HCT116 (cell line): ENCODE results near the gene ASAH2B. TPM values are rescaled to one million over a fixed set of nuclear protein-coding genes. Genes with fewer than 3 reads are reported as not detected.

Experiments
- ATAC-seq: fragments of 200-7000 bp; cut with Tn5 transposase; 2 replicates; pipeline ENCODE4 v1.9.1; 2020; ENCODE audit warnings: mild to moderate bottlenecking, moderate library complexity
- Bru-seq: library from RNA; stranded (reverse); fragments of 400-500 nt; gene quantifications from one replicate; lab custom pipeline; 2021; lab: Mats Ljungman, UMichigan
- BruChase-seq, 2 experiments: library from RNA; stranded (reverse); fragments of 400-500 nt; gene quantifications; one replicate each; lab custom pipeline; 2021; lab: Mats Ljungman, UMichigan
- BruUV-seq: library from RNA; stranded (reverse); fragments of 400-500 nt; replicated peaks from 2 replicates; lab custom pipeline; 2021; lab: Mats Ljungman, UMichigan
- CTCF ChIA-PET: fragments of 300-600 bp; sonication (Branson Sonifier 250); formaldehyde crosslinking; loops from one replicate; lab custom pipeline; 2021; ENCODE audit warnings: antibody characterized with exemption; lab: Charles Lee
- POLR2A ChIA-PET: fragments of 300-600, 350-600 bp; sonication (Branson Sonifier 250); formaldehyde crosslinking; loops from one replicate; lab custom pipeline; 2021; ENCODE audit warnings: antibody characterized with exemption; lab: Charles Lee
- RAD21 ChIA-PET, 2 experiments: fragments of 300-600 bp; sonication (Branson Sonifier 250); formaldehyde crosslinking; loops; one replicate each; lab custom pipeline; 2023; ENCODE audit warnings: low total read pairs in 2 of 2; ENCODE audit not compliant: uncharacterized antibody in 2 of 2, unreplicated experiment in 2 of 2, low non-redundant PET in 1 of 2; lab: Charles Lee
- DNase-seq: peaks from one replicate; pipeline ENCODE4 v3.0.0-alpha.2; 2010; ENCODE audit warnings: low read depth, low spot score
- H2AFZ ChIP-seq: fragments of 200-600 bp; shearing (Covaris generic), sonication (generic); 2 replicates; pipeline ENCODE4 v1.6.1; 2017; ENCODE audit warnings: low read depth, mixed run types, mixed read lengths, antibody characterized with exemption, low read length; ENCODE audit not compliant: poor library complexity, severe bottlenecking
- H3K27ac ChIP-seq: 2 replicates; pipeline ENCODE4 v1.5.1; 2012; ENCODE audit warnings: low read depth, low read length
- H3K27me3 ChIP-seq: fragments of 200-600 bp; sonication (generic); 2 replicates; pipeline ENCODE4 v1.6.1; 2016; ENCODE audit warnings: mixed run types, low read length, mixed read lengths; ENCODE audit not compliant: insufficient read depth
- H3K36me3 ChIP-seq, 2 experiments: fragments of 200-500 bp in 1 of 2; fragments of 200-600 bp in 1 of 2; sonication (Bioruptor generic) in 1 of 2; sonication (generic) in 1 of 2; 2 replicates each; pipeline versions ENCODE4 v1.5.1 to v1.6.1; 2014 to 2016; ENCODE audit warnings: low read length in 2 of 2, inconsistent platforms in 1 of 2, mixed read lengths in 1 of 2, mixed run types in 1 of 2; ENCODE audit not compliant: insufficient read depth in 2 of 2, control insufficient read depth in 1 of 2
- H3K4me1 ChIP-seq, 2 experiments: fragments of 200-600 bp in 1 of 2; sonication (generic) in 1 of 2; 2 replicates each; pipeline versions ENCODE4 v1.5.1 to v1.6.1; 2012 to 2017; ENCODE audit warnings: low read length in 2 of 2, inconsistent platforms in 1 of 2, mild to moderate bottlenecking in 1 of 2, mixed read lengths in 1 of 2, mixed run types in 1 of 2, moderate library complexity in 1 of 2; ENCODE audit not compliant: insufficient read depth in 2 of 2, control insufficient read depth in 1 of 2
- H3K4me2 ChIP-seq: fragments of 200-600 bp; sonication (generic); 2 replicates; pipeline ENCODE4 v1.6.1; 2017; ENCODE audit warnings: mixed run types, low read length, mixed read lengths
- H3K4me3 ChIP-seq, 2 experiments: fragments of 200-600 bp in 1 of 2; sonication (generic) in 1 of 2; replicated peaks in 1 of 2; 2 replicates each; pipeline ENCODE4 v1.5.1; 2011 to 2016; ENCODE audit warnings: low read length in 2 of 2, control low read depth in 1 of 2, low read depth in 1 of 2, mild to moderate bottlenecking in 1 of 2, mixed read lengths in 1 of 2, mixed run types in 1 of 2
- H3K79me2 ChIP-seq: fragments of 200-600 bp; sonication (generic); 2 replicates; pipeline ENCODE4 v1.6.1; 2017; ENCODE audit warnings: mild to moderate bottlenecking, mixed run types, low read length, moderate library complexity, mixed read lengths; ENCODE audit not compliant: insufficient read depth
- H3K9ac ChIP-seq: fragments of 200-600 bp; sonication (generic); 2 replicates; pipeline ENCODE4 v1.6.1; 2016; ENCODE audit warnings: low read length, mixed read lengths
- H3K9me2 ChIP-seq: fragments of 200-600 bp; sonication (generic), shearing (Covaris generic); 2 replicates; pipeline ENCODE4 v1.6.1; 2017; ENCODE audit warnings: mixed run types, mild to moderate bottlenecking, moderate library complexity; ENCODE audit not compliant: insufficient read depth
- H3K9me3 ChIP-seq, 2 experiments: fragments of 200-500 bp in 1 of 2; fragments of 200-600 bp in 1 of 2; sonication (Bioruptor generic) in 1 of 2; sonication (generic) in 1 of 2; 2 replicates each; pipeline ENCODE4 v1.6.1; 2014 to 2017; ENCODE audit warnings: low read length in 2 of 2, mixed read lengths in 2 of 2, inconsistent platforms in 1 of 2, low read depth in 1 of 2, mild to moderate bottlenecking in 1 of 2, mixed run types in 1 of 2, moderate library complexity in 1 of 2; ENCODE audit not compliant: control insufficient read depth in 1 of 2, insufficient read depth in 1 of 2
- H4K20me1 ChIP-seq: fragments of 200-600 bp; sonication (generic), shearing (Covaris generic); 2 replicates; pipeline ENCODE4 v1.6.1; 2017; ENCODE audit warnings: mixed run types, mild to moderate bottlenecking, moderate library complexity; ENCODE audit not compliant: insufficient read depth
- CBX3 ChIP-seq: IDR thresholded peaks from 2 replicates; pipeline ENCODE4 v1.6.1; 2012; ENCODE audit warnings: low read depth
- EGR1 ChIP-seq: IDR thresholded peaks from 2 replicates; pipeline ENCODE4 v1.6.1; 2012; ENCODE audit warnings: low read depth
- FOSL1 ChIP-seq: IDR thresholded peaks from 2 replicates; pipeline ENCODE4 v1.6.1; 2012; ENCODE audit warnings: low read depth
- MAX ChIP-seq: IDR thresholded peaks from 2 replicates; pipeline ENCODE4 v1.6.1; 2012
- POLR2A ChIP-seq: IDR thresholded peaks from 2 replicates; pipeline ENCODE4 v1.7.0; 2011; ENCODE audit warnings: borderline replicate concordance; ENCODE audit not compliant: insufficient read depth, insufficient read length; ENCODE audit errors: extremely low read depth
- POLR2AphosphoS5 ChIP-seq: IDR thresholded peaks from 2 replicates; pipeline ENCODE4 v1.6.1; 2011; ENCODE audit warnings: mild to moderate bottlenecking, low read depth, low read length, moderate library complexity
- SIN3A ChIP-seq: IDR thresholded peaks from 2 replicates; pipeline ENCODE4 v1.6.1; 2012; ENCODE audit warnings: low read depth
- SRF ChIP-seq: IDR thresholded peaks from 2 replicates; pipeline ENCODE4 v1.6.1; 2012; ENCODE audit warnings: low read depth
- TCF7L2 ChIP-seq: IDR thresholded peaks from 2 replicates; pipeline ENCODE4 v1.7.0; 2011; ENCODE audit warnings: borderline replicate concordance, inconsistent platforms; ENCODE audit not compliant: insufficient read depth, insufficient read length; ENCODE audit errors: extremely low read depth
- YY1 ChIP-seq: IDR thresholded peaks from 2 replicates; pipeline ENCODE4 v1.6.1; 2011; ENCODE audit warnings: low read length, low read depth, moderate library complexity, mild to moderate bottlenecking; ENCODE audit not compliant: insufficient replicate concordance; ENCODE audit errors: extremely low read depth
- ZFX ChIP-seq: fragments of 450-650 bp; IDR thresholded peaks from 2 replicates; pipeline ENCODE4 v1.6.1; 2017
- intact Hi-C: fragments of 100-400 bp; cut with micrococcal nuclease; formaldehyde crosslinking; loops from 2 replicates; pipeline ENCODE4 v1.10.0; 2022
- long read RNA-seq: library from polyadenylated mRNA; unstranded; transcript quantifications from one replicate; pipeline ENCODE4 v2.0.0, GENCODE V29; 2021; ENCODE audit not compliant: unreplicated experiment
- polyA plus RNA-seq: library from polyadenylated mRNA; unstranded; fragments of >200 nt; gene quantifications from 2 replicates; pipeline ENCODE4 v1.2.1, GENCODE V29; 2012; ENCODE audit warnings: missing spikeins
- total RNA-seq: library from RNA; stranded (reverse); gene quantifications from one replicate; pipeline ENCODE4 v1.2.1, GENCODE V29; 2021; ENCODE audit not compliant: unreplicated experiment

The ASAH2B gene
- total RNA-seq (10.8 TPM), Bru-seq, nascent RNA (percentile 78 among the genes with signal in this experiment), BruChase-seq, experiment 1, labeled RNA remaining after a 6-hour chase (percentile 86 among the genes with signal in this experiment), BruChase-seq, experiment 2, labeled RNA remaining after a 2-hour chase (percentile 88 among the genes with signal in this experiment)
- polyA plus RNA-seq = 7.0 and 14.4 TPM in 2 replicates
- long read RNA-seq, full-length matches to known transcripts = 17 of 42 reads
- long read RNA-seq, partial matches to known transcripts = 11 of 42 reads
- long read RNA-seq, other reads (novel, unspliced or antisense) = 14 of 42 reads

- DNase-seq = peak; percentile 75
- peaks cover 0 to 6% of the 10 kb centered on the region in 2 experiments; a peak in 1 of 4 replicates for H3K4me1 ChIP-seq
- no peaks in the 10 kb centered on the region for H3K27me3 ChIP-seq
- CTCF ChIA-PET = no interaction called here
- TF ChIP-seq SRF (peak; percentile 36; the same call in 1 of the 2 replicates), POLR2AphosphoS5 (peak; percentile 92), FOSL1 (no peak), TCF7L2 (peak; percentile 87), POLR2A (peak; percentile 55), CBX3 (peak; percentile 22; the same call in 1 of the 2 replicates), EGR1 (no peak), ZFX (peak; percentile 73), MAX (peak; percentile 67), SIN3A (peak; percentile 79; the same call in 1 of the 2 replicates), YY1 (no peak)
- ATAC-seq = peak; percentile 86
- POLR2A ChIA-PET = no interaction called here
- peak within 1 kb of the TSS; percentile 75 for H3K27ac ChIP-seq
- no peaks in the 10 kb centered on the region for H3K9me2 ChIP-seq
- H3K9me3 ChIP-seq = no peaks in the 10 kb centered on the region
- peak within 1 kb of the TSS; percentile 71 for H3K9ac ChIP-seq
- intact Hi-C loops = no loop called here
- peak within 1 kb of the TSS; percentile 56 for H2AFZ ChIP-seq
- RAD21 ChIA-PET = no interaction called here
- H3K79me2 ChIP-seq = peaks cover 10% of the 10 kb centered on the region
- no TSS peak for BruUV-seq
- H3K36me3 ChIP-seq = no peaks in the 10 kb centered on the region
- H3K4me2 ChIP-seq = peak within 1 kb of the TSS; percentile 89
- peak within 1 kb of the TSS; percentile 69 to 87 for H3K4me3 ChIP-seq
- H4K20me1 ChIP-seq = no peaks in the 10 kb centered on the region
Observed at GRCh38 chr10:50739618-50740292, at the start of gene ASAH2B. Gene ASAH2B, plus strand, starts transcription at chr10:50739936. Its CDS starts 5,195 bp downstream, at chr10:50745131.
